Measurements from ENCODE around the gene GET4.

- TF ChIP-seq CTCF (conservative IDR thresholded peaks at IDR 0.05) (no peak), ZFX (IDR thresholded peaks at IDR 0.05) (no peak)
Observed at GRCh38 chr7:843230-843629, 33.1 kb upstream of the GET4 start.

Measured in C4-2B (cell line).